ENCODE results near the gene CD27. TPM values are rescaled to one million over a fixed set of nuclear protein-coding genes. Genes with fewer than 3 reads are reported as not detected.

Gene CD27
- total and polyA plus RNA-seq, 2 of the 8 experiments (the other 6 are each of a cell fraction or from before 2014, with no cell fraction given) = 0.28 to 0.39 TPM

DNA sequence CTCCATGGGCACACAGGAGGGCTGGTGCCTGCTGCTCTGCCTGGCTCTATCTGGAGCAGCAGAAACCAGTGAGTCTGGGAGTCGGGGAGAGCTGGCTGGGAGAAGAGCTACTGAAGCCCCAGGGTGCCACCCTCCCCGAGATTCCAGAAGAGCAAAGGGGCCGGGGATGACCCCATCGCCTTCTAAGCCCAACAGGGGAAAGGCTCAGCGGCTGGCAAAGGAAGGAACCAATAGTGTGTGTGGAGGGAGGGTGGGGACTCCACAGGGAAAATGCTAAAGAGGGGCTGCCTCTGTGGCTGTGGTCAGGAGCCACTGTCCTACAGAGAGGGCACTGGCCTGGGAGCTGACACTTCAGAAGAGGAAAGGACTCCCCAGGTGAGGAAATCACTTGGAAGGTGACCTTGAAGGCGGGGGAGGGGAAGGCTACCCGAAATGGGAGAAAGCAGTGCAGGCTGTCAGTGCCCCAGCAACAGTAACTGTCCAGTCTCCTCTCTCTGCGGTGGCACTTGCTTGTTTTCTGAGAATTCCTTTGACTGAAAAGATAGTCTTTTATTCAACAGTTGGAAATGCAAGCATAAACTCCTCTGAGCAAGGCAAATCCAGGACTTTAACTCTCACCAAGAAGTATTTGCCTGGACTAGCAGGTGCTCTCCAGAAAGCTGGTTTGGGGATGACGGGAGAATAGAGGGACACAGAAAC is 7.6 kb downstream of the CD27 start:
- FAIRE-seq = no peak
- H3K56ac ChIP-seq (replicated peaks; ENCODE audit: insufficient read length, low read depth, low read length) = no peak overlapping the region
- no peaks in the 10 kb centered on the region for H3K79me2 ChIP-seq (ENCODE audit: control insufficient read depth in 1 of 2, insufficient read depth in 2 of 2, low read length in 2 of 2)
- no peak overlapping the region for H3K14ac ChIP-seq (ENCODE audit: insufficient read length)
- peak overlapping the region in 2 of 4 experiments; percentile 1 to 55; a peak in 2 of 7 replicates for H3K9ac ChIP-seq (replicated peaks in 1 of 4; ENCODE audit: extremely low read depth in 1 of 4, low read depth in 3 of 4, low read length in 3 of 4)
- H3K4me3 ChIP-seq (ENCODE audit: extremely low read depth in 1 of 4, insufficient read depth in 2 of 4, low read depth in 3 of 4, low read length in 4 of 4) = peak overlapping the region in 1 of 4 experiments; percentile 42; a peak in 2 of 8 replicates
- peak overlapping the region; percentile 78 for H3K27ac ChIP-seq (ENCODE audit: low read depth, low read length)
- peak in 1 of 2 experiments; percentile 54 for DNase-seq (ENCODE audit: low read depth in 1 of 2, low spot score in 2 of 2)
- no peaks in the 10 kb centered on the region for H3K36me3 ChIP-seq (ENCODE audit: control insufficient read depth in 2 of 4, insufficient read depth in 4 of 4, low read length in 3 of 4)
- 64% methylated on average over 8 of the region's 9 CpGs; no CpG with 5 or more reads in 1 of the 2 experiments for WGBS, 2 experiments (ENCODE audit: extremely low coverage in 1 of 2, insufficient coverage in 1 of 2, insufficient read length in 1 of 2, insufficient replicate concordance in 2 of 2, low coverage in 1 of 2, low lambda C conversion rate in 2 of 2, missing lambda C conversion rate in 1 of 2)
- POLR2A ChIA-PET (ENCODE audit: partially characterized antibody) = interaction anchor here (0.8 to 4.9 kb wide), 15 partner anchors 10 to 129 kb away, joined by 3 to 41 read pairs (median 7); partner anchors contain the start of genes CD27, GAPDH, LTBR and SCNN1A
- peaks cover 23 to 36% (median 31%) of the 10 kb centered on the region in 4 experiments for H3K4me1 ChIP-seq (replicated peaks in 1 of 4; ENCODE audit: control insufficient read depth in 3 of 4, insufficient read depth in 4 of 4, low read length in 3 of 4)
- peak overlapping the region; percentile 81 for H4K5ac ChIP-seq (ENCODE audit: insufficient read length, low read depth, low read length)
- peak overlapping the region; percentile 91 for H4K8ac ChIP-seq (ENCODE audit: extremely low read depth, insufficient read depth, low read length)
- H2AFZ ChIP-seq (ENCODE audit: low read length) = no peak overlapping the region
- no peaks in the 10 kb centered on the region for H3K79me1 ChIP-seq (ENCODE audit: low read depth, low read length)
- peak overlapping the region; percentile 46; the same call in 1 of the 2 replicates for H2BK15ac ChIP-seq (ENCODE audit: low read length)
- no peaks in the 10 kb centered on the region for H3K27me3 ChIP-seq (replicated peaks in 1 of 4; ENCODE audit: control insufficient read depth in 3 of 4, extremely low read depth in 1 of 4, insufficient read depth in 3 of 4, low read length in 3 of 4)
- H3K23ac ChIP-seq (ENCODE audit: insufficient read length) = no peak overlapping the region
- no peaks in the 10 kb centered on the region for H4K20me1 ChIP-seq (replicated peaks in 1 of 2; ENCODE audit: control insufficient read depth in 1 of 2, insufficient read depth in 2 of 2, low read length in 2 of 2)
- peak overlapping the region; percentile 57 for H3K4ac ChIP-seq (replicated peaks; ENCODE audit: insufficient read length, low read depth, low read length)
- H3K23me2 ChIP-seq (ENCODE audit: low read depth, low read length) = no peaks in the 10 kb centered on the region; the same call in 1 of the 2 replicates
- H2BK5ac ChIP-seq (ENCODE audit: low read depth, low read length) = peak overlapping the region; percentile 88; the same call in 1 of the 2 replicates
- CTCF ChIA-PET (ENCODE audit: partially characterized antibody) = interaction anchor here (0.5 to 4.4 kb wide), 9 partner anchors 8 to 240 kb away, joined by 3 to 36 read pairs (median 3); no protein-coding TSS in a partner anchor
- peak overlapping the region; percentile 62 to 67 for H3K4me2 ChIP-seq (ENCODE audit: insufficient read depth in 1 of 2, low read depth in 2 of 2, low read length in 2 of 2)
- H2BK12ac ChIP-seq (ENCODE audit: low read depth, low read length) = peak overlapping the region; percentile 99
- H4K91ac ChIP-seq (replicated peaks; ENCODE audit: insufficient read length, low read length) = peak overlapping the region; percentile 96
- H2BK120ac ChIP-seq (replicated peaks; ENCODE audit: low read depth, low read length) = peak overlapping the region; percentile 89
- peak overlapping the region; percentile 96 for H3K18ac ChIP-seq (ENCODE audit: extremely low read depth, low read length)
- H2BK20ac ChIP-seq (ENCODE audit: low read length) = peak overlapping the region; percentile 93; the same call in 1 of the 2 replicates
- no peaks in the 10 kb centered on the region for H3K9me3 ChIP-seq (ENCODE audit: insufficient read depth in 2 of 2, low read depth in 1 of 2, low read length in 1 of 2)
- H2AK5ac ChIP-seq (ENCODE audit: low read depth, low read length) = peak overlapping the region; percentile 66
- TF ChIP-seq BCL11A (IDR thresholded peaks at IDR 0.05; ENCODE audit: low read depth in 2 of 2, low read length in 2 of 2) (no peak), ZNF274 (IDR thresholded peaks at IDR 0.05; ENCODE audit: borderline replicate concordance, extremely low read depth, low read length) (no peak), POLR2A (IDR thresholded peaks at IDR 0.05; ENCODE audit: control extremely low read depth in 1 of 2, low read depth in 2 of 2, low read length in 2 of 2) (no peak), SP4 (IDR thresholded peaks at IDR 0.05; ENCODE audit: low read length) (0 out of 2 replicates have a peak, but pooled peaks have one; percentile 13), RXRA (IDR thresholded peaks at IDR 0.05; ENCODE audit: insufficient read depth, low read depth, low read length) (no peak), TAF1 (IDR thresholded peaks at IDR 0.05; ENCODE audit: low read depth, low read length) (0 out of 2 replicates have a peak, but pooled peaks have one; percentile 32), SUZ12 (IDR thresholded peaks at IDR 0.05; ENCODE audit: low read length) (no peak), CHD2 (IDR thresholded peaks at IDR 0.05; ENCODE audit: low read length) (no peak), E2F6 (IDR thresholded peaks at IDR 0.05) (no peak), FOSL1 (IDR thresholded peaks at IDR 0.05; ENCODE audit: insufficient read depth, low read depth, low read length) (no peak)
